SW480 (cell line): Measurements from ENCODE around the gene GPR42.
"Not testable (repeated sequence)": the region's sequence is repeated elsewhere in the genome, so short reads cannot be mapped to it uniquely, and the experiment has no call there.

Experiments
- DNase-seq: peaks from one replicate; pipeline ENCODE4 v3.0.0-alpha.2; 2016; ENCODE audit warnings: low spot score

Gene GPR42

GRCh38 chr19:35396240-35396885 is 25.5 kb downstream of the GPR42 start:
- no peak for DNase-seq

DNA sequence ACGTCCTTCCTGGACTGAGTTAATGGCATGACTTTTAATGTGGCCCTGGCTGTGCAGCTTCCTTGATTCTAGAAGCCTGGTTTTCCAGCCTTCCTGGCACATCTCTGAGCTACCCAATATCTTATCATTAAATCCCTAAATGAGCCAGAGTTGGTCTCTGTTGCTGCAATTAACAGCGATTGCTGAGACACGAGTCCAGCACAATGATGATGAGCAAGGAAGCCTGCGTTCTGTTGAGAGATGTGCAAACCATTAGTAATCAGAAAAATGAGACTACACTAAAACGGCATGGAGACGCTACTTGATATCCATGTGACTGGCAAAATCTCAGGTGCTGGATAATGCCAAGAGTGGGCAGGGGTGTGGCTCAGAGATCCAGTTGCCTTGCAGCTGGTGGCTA is 26.2 kb downstream of the GPR42 start:
- no peak for DNase-seq

DNA sequence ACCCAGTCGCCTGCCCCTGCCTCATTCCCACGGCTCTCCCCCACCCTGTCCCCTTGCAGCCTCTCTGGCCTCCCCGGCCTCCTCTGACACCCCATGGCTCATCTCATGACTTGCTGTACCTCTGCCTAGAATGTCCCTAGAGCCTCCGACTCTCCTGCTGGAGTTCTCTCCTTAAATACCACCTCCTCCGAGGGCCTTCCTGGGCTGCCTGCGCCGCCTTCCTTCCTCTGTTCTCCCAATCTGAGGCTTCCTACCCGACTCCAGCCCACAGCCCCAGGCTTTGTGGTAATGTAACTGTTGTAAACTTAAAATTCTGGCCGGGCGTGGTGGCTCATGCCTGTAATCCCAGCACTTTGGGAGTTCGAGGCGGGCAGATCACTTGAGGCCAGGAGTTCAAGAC is 27.7 kb downstream of the GPR42 start:
- no peak for DNase-seq

GRCh38 chr19:35399231-35399630 is 28.4 kb downstream of the GPR42 start:
- DNase-seq: no peak

DNA sequence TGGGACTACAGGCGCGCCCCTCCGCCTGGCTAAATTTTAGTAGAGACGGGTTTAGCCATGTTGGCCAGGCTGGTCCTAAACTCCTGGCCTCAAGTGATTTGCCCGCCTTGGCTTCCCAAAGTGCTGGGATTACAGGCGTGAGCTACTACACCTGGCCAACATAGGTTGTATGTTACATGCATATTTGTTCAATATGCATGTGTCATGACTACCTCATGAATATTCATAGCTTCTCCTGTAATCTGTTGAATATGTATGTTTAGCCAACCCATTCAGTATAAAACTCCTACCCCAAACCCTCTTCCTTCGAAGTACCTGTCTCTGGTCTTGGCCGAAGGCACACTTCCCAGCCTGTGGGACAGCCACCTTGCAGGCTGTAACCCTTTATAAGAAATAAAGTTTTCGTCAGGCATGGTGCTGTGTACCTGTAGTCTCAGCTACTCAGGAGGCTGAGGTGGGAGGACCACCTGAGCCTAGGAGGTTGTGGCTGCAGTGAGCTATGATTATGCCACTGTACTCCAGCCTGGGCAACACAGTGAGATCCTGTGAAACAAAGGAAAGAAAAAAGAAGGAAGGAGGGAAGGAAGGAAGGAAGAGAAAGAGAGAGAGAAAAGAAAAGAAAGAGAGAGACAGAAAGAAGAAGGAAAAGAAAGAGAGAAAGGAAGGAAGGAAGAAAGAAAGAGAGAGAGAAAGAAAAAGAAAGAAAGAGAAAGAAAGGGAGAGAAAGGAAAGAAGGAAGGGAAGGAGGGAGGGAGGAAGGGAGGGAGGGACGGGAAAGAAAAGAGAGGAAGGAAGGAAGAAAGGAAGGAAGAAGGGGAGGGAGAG is 29.3 kb downstream of the GPR42 start:
- no peak for DNase-seq

GRCh38 chr19:35400773-35401100 is 29.9 kb downstream of the GPR42 start:
- DNase-seq: no peak

DNA sequence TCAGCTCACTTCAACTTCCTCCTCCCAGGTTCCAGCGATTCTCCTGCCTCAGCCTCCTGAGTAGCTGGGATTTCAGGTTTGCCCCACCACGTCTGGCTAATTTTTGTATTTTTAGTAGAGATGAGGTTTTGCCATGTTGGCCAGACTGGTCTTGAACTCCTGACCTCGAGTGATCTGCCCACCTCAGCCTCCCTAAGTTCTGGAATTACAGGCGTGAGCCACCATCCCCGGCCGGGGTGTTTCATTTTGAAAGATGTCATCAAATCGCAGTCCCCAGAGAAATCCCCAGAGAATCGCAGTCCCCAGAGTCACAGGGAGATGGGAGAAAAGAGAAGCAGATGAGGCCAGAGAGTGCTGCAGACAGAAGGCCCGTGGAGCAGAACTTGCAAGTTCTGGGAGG is 30.5 kb downstream of the GPR42 start:
- not testable (repeated sequence) for DNase-seq

DNA sequence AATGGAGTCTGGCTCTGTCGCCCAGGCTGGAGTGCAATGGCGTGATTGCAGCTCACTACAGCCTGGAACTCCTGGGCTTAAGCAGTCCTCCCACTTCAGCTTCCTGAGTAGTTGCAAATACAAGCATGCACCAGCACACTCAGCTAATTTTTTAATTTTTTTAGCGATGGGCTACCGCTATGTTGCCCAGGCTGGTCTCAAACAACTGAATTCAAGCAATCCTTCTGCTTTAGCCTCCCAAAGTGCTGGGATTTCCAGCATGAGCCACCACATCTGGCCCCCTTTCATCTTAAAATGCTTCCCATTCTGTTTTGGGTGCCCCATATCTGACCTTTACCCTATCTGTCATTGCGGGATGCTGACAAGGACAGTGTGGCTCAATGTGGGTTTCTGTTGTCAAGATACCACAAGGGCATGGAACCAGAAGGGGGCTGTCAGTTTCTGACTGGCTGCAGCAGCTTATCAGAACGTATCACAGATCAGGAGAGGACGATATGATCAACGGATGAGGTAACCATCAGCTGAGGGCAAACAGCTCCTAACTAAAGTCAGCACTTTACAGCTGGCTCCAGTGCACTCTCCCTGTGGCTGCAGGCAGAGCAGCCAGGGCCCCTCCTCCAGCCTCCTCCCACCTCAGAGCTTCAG is 32.4 kb downstream of the GPR42 start:
- no peak for DNase-seq

- DNase-seq: peak; percentile 18
These were observed 34.2 kb downstream of the GPR42 start for GRCh38 chr19:35404879-35405622.

- DNase-seq: no peak
These were observed 36.8 kb downstream of the GPR42 start for GRCh38 chr19:35407619-35408018.

- DNase-seq: no peak
These were observed 37.7 kb downstream of the GPR42 start for GRCh38 chr19:35408284-35409171.

DNA sequence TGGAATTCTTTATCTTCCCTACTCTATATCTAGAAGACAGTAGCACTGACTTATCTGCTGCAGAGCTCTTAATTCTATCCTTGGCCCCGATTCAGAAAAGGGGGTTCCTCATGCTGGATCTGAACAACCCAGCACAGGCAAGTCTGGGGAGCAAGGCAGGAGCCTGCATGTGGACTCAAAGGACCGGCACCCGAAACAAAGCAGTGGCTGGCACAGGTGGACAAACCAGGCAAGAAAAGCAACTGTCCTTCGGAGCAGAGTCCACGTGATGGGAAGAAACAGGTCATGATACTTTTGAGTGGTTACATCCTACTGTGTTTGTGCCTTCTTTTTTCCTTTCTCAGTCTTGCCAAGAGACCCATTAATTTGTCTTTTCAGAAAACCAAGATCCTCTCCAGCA is 38.3 kb downstream of the GPR42 start:
- no peak for DNase-seq

DNA sequence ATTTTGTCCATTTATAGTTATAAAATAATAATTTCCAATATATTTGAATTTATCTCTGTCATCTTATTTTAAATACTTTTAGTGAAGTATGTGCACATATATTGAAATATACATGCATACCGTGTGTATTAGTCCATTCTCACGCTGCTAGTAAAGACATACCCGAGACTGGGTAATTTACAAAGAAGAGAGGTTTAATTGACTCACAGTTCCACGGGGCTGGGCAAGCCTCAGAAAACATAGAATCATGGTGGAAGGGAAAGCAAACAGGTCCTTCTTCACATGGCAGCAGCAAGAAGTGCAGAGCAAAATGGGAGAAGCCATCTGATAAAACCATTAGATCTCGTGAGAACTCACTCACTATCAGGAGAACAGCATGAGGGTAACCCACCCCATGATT is 39.6 kb downstream of the GPR42 start:
- DNase-seq: no peak

- DNase-seq: no peak
These were observed 43.6 kb downstream of the GPR42 start for GRCh38 chr19:35414442-35414841.

DNA sequence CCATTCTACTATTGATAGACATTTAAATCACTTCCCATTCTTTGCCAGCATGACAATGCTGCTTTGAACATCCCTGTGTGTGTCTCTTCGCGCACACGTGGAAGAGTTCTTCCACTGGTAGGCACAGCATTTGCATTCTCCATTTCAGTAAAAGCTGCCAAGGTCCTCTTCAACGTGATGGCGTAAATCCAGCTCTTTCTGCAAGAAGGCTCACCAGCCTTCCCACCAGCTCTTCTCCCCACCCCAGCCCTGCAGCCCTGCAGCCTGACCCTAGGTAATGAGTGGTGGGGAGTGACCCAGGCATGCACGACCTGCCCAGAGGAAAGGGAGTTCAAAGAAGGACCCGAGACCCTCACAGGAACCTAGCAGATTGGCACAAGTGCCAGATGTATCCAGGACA is 45.5 kb downstream of the GPR42 start:
- DNase-seq: no peak

DNA sequence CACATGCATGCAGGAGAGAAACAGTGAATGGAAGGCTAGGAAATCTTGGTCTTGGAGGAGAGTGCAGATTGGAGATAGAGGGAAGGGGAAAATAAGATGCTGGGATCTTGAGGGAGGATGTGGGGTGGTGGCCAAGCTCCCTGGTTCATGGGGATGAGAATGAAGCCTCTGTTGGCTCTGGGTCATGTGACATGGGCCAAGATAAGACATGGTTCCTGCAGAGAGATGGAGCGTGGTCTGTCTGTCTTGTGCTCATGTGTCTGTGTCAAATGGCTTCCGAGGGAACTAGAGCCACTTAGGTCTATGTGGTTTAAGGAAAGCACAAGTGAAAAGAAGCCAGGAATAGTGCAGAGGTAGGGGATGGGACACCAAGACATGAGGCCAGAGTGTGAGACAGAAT is 46.4 kb downstream of the GPR42 start:
- no peak for DNase-seq

DNA sequence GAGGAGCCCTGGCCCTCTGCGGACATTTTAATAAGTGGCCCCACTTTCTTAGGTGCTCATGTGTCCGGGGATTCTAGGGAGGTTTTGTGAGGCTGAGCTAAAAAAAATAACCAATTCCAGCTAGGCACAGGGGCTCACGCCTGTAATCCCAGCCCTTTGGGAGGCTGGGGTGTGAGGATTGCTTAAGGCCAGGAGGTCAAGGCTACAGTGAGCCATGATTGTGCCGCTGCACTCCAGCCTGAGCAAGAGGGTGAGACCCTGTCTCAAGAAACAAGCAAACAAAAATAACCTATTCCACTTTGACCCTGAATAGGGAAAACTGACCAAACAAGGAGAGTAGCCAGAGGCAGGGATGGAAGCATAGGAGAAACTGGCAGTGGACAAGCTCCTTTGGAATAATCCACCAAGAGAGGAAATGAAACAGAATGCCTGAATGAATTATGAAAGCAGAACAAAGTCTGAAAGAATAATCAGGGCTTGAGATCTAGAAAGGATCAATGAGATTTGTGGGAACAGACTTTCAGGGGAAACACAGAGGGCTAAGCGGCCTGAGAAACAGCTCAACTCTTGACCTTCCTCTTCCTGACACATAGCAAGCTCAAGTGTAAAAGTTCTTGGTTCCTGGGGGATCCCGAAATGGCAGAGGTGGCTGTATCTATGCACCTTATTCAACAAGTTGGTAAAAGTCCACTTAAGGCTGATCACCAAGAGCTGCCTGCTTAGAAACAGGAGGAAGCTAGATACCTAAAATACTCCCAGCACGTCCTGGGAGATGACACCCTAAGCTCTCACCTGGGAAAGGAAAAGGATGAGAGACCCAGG is 47.1 kb downstream of the GPR42 start:
- DNase-seq: no peak

GRCh38 chr19:35419046-35419445 is 48.2 kb downstream of the GPR42 start:
- DNase-seq: peak; percentile 50

- no peak for DNase-seq
These were observed 48.9 kb downstream of the GPR42 start for GRCh38 chr19:35419805-35420204.

GRCh38 chr19:35421362-35421761 is 50.5 kb downstream of the GPR42 start:
- DNase-seq: no peak
